GM12873 (cell line): Measurements from ENCODE around the gene USH2A.

ENCODE experiments used
- TF ChIP-seq, protein P1 (sequence below): IDR thresholded peaks from 2 replicates; pipeline ENCODE4 v1.5.1; 2012; ENCODE audit warnings: low read depth, mild to moderate bottlenecking, moderate library complexity, low read length, control low read depth; ENCODE audit not compliant: insufficient read depth; ENCODE audit errors: missing control alignments

USH2A gene

DNA sequence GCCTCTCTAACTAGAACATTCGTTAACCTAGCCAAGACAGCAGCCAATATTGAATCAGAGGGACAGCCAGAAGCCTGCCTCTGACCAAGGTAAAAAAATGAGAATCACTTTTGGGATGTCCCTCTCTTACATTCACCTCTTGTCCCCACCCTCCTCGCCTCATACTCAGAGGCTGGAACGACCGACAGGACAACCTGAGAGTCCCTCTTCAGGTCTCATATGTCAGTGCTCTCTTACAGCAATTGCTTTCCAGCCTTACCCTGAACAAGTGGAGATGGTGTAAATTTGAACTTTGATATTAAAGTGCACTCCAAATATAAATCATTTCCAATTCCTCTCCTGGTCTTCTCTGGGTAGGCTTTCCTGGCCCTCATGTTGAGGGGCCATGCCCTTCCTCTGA lies 528.6 kb downstream of the USH2A start:
- TF ChIP-seq, protein P1, sequence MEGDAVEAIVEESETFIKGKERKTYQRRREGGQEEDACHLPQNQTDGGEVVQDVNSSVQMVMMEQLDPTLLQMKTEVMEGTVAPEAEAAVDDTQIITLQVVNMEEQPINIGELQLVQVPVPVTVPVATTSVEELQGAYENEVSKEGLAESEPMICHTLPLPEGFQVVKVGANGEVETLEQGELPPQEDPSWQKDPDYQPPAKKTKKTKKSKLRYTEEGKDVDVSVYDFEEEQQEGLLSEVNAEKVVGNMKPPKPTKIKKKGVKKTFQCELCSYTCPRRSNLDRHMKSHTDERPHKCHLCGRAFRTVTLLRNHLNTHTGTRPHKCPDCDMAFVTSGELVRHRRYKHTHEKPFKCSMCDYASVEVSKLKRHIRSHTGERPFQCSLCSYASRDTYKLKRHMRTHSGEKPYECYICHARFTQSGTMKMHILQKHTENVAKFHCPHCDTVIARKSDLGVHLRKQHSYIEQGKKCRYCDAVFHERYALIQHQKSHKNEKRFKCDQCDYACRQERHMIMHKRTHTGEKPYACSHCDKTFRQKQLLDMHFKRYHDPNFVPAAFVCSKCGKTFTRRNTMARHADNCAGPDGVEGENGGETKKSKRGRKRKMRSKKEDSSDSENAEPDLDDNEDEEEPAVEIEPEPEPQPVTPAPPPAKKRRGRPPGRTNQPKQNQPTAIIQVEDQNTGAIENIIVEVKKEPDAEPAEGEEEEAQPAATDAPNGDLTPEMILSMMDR: no peak

DNA sequence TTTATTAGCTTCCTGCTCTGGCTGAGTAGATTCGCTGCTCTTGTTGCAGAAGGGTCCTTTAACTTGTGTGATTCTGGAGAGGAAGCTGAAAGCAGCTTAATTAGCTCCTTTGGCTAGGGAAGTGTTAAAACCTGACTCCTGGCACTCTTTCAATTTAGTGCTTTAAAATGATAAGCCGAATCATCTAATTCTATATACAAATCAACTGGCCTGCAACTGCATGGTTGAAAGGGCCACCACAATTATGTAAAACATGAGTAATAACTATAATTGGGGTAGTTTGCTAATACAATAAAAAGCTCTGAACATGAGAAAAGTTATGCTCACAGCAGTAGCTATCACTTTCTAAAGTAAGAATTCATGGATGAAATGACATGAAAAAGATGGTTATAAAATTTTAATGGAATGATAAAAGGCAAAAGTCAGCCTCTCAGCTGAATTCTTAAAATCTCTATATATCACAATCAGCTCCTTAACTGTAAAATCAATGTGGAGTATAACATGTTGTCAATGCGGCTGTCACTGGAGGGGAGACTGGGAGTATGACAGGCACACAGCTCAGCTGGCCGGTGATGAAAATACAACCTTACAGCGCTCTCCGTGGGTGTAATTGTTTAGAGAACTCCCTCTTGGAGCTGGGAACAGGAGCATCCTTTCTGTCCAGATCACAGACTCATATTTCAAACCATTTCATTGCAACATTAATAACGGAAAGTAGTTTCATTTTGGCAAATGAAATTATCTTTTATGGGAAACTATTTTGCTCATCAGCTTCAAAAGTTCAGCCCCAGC lies 531.8 kb downstream of the USH2A start:
- TF ChIP-seq, protein P1: no peak

DNA sequence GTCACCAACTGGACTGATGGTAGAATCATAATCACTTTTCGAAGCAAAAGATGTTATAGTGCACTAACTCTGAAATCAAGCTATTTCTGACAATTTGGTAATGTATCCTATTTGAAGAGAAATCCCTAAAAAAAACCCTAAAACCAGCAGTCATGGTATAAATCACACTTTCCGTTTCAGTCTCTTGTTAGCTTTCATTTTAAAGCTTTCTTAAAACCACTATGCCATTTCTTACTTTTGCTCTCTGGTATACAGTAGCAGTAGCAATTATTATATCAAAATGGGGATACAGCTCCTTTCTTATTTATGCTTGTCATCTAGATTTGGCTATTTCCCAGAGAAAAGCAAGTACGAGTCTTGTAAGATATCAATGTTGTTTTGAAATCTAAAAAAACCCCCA lies 532.8 kb downstream of the USH2A start:
- TF ChIP-seq, protein P1: no peak

DNA sequence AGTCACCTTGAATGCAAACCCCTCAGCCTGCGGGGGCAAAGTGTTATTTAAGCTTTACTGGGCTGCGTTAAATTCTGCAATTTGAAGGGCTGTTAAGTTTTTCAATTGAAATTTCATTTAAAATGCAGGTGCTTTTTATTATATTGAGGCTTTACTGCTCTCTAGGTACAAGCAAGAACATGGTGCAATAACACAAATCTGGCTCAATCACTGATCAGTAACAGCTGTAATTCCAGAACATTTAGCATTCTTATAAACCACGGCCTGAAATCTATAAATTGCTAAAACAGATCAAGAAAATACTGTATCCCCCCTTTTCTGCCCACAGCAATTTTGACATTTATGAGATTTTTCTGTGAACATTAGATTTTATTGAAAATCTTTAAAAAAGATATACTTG lies 533.4 kb downstream of the USH2A start:
- TF ChIP-seq, protein P1: no peak

DNA sequence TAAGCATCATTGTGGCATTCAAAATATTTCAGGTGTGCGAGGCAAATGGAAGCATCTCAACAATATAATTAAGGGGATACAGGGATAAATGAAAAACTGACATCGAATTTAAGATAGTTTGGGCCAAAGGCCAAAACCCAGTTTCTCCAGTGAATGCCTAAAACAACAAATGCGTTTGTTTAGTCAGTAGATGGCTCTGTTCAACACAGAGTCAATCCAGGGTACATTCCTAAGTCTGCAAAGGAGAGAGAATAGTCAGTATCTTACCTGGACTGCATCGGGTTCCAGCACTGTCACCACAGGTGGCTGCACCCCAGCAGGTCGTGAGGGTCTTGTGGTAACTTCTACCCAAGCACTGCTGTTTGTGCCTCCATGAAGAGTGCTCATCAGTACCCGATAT lies 535.1 kb downstream of the USH2A start:
- TF ChIP-seq, protein P1: no peak

DNA sequence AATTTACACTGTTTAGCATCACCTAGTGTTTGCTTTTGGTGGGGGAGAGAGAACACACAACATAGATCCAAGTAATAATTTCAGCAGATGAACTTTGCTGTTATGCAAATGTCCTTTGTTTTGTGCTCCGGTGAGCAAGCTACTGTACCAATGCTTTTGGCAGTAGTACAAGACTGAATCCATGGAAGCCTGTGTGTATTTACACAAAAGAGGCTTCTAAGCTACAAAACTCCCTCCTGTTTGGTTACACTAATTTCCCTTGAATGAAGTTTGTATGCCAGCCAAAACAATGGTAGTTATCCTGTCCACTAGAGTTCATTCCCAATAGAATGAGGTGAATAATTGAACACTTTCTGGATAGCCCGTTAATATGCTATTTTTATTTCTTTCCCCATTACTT lies 535.6 kb downstream of the USH2A start:
- TF ChIP-seq, protein P1: no peak

DNA sequence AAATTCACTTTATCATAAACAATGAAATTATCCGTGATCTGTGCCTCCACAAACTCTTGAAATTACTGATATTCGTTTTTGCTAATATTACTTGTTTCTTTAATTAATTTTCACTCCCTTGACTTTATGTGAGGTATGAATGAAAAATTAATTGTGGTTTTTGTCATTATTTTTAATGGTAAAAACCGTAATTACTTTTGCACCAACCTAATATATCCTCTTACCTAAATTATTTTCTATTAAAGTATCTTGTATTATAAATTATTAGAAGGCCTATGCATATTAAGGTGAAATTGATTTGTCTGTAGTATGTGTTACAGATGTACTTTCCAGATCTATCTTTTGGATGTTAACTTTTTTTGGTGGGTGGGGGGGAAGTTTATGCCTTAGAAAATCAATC lies 540.2 kb downstream of the USH2A start:
- TF ChIP-seq, protein P1: no peak
